Measurements from ENCODE around the gene REV3L.

DNA sequence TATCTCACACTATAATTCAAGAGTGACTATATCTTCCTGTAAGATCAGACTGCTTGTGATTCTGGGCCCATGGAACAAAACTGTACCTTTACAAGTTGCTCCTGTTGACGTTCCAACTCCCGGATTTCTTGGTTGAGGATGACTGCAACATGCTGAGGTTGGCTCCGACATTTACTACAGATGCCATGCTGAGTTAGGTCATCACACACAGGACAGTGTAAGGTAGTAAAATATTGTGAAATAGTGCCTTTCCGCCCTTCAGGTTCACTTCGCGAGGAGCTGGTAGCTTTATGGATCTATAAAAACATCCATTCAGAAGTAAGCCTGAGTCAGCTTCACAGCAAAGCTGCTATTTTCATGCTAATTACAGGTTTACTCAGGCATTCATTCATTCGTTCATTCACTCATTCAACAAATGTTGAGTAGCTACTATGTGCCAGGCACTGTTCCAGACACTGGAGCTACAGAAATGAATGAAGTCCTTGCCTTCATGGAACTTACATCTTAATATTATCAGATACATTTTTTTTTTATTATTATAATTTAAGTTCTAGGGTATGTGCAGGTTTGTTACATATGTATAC lies 175.7 kb downstream of the REV3L start:
- TF ChIP-seq, protein P1, sequence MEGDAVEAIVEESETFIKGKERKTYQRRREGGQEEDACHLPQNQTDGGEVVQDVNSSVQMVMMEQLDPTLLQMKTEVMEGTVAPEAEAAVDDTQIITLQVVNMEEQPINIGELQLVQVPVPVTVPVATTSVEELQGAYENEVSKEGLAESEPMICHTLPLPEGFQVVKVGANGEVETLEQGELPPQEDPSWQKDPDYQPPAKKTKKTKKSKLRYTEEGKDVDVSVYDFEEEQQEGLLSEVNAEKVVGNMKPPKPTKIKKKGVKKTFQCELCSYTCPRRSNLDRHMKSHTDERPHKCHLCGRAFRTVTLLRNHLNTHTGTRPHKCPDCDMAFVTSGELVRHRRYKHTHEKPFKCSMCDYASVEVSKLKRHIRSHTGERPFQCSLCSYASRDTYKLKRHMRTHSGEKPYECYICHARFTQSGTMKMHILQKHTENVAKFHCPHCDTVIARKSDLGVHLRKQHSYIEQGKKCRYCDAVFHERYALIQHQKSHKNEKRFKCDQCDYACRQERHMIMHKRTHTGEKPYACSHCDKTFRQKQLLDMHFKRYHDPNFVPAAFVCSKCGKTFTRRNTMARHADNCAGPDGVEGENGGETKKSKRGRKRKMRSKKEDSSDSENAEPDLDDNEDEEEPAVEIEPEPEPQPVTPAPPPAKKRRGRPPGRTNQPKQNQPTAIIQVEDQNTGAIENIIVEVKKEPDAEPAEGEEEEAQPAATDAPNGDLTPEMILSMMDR (IDR thresholded peaks at IDR 0.05; ENCODE audit: low read length) = no peak
- TF ChIP-seq EZH2 (optimal IDR thresholded peaks at IDR 0.05; ENCODE audit: low read depth, low read length) = no peak

Data from MM.1S (cell line).